SK-N-SH (cell line): ENCODE results near the gene EPHA6. TPM values are rescaled to one million over a fixed set of nuclear protein-coding genes. Genes with fewer than 3 reads are reported as not detected.

ENCODE experiments used
- CTCF ChIA-PET: fragments of 300-600, 350-600 bp; formaldehyde crosslinking; extraction: SDS; loops from one replicate; lab custom pipeline; 2021; lab: Yijun Ruan, JAX
- POLR2A ChIA-PET: fragments of 350-600 bp; sonication (Branson Sonifier 250); formaldehyde crosslinking; extraction: SDS; loops from one replicate; lab custom pipeline; 2020; ENCODE audit warnings: antibody characterized with exemption, inconsistent platforms; lab: Yijun Ruan, JAX
- DNase-seq: peaks from one replicate; pipeline ENCODE4 v3.0.0; 2012
- H2AFZ ChIP-seq: fragments of 200-600 bp; sonication (generic); 2 replicates; pipeline ENCODE4 v1.8.1; 2016; ENCODE audit warnings: antibody characterized with exemption, mild to moderate bottlenecking, low read depth
- H3F3A ChIP-seq: fragments of 200-600 bp; sonication (generic); replicated peaks from 2 replicates; pipeline ENCODE3; 2016; ENCODE audit warnings: antibody characterized with exemption, mild to moderate bottlenecking; ENCODE audit not compliant: insufficient read depth
- H3K27ac ChIP-seq, 2 experiments: fragments of 200-500 bp in 1 of 2; fragments of 200-600 bp in 1 of 2; sonication (Bioruptor generic) in 1 of 2; sonication (generic), shearing (Covaris generic) in 1 of 2; 2 replicates each; pipeline versions ENCODE4 v1.5.1 to v1.6.1; 2014 to 2016; ENCODE audit warnings: low read depth in 2 of 2, inconsistent platforms in 1 of 2, low read length in 1 of 2, mild to moderate bottlenecking in 1 of 2, mixed read lengths in 1 of 2
- H3K27me3 ChIP-seq: fragments of 200-600 bp; sonication (generic), shearing (Covaris generic); 2 replicates; pipeline ENCODE4 v1.6.1; 2016; ENCODE audit warnings: mixed run types; ENCODE audit not compliant: insufficient read depth
- H3K36me3 ChIP-seq, 2 experiments: fragments of 200-500 bp in 1 of 2; fragments of 200-600 bp in 1 of 2; sonication (Bioruptor generic) in 1 of 2; sonication (generic) in 1 of 2; replicated peaks in 1 of 2; 2 replicates each; pipeline versions ENCODE3 to v1.5.1; 2014 to 2016; ENCODE audit warnings: low read length in 1 of 2, mild to moderate bottlenecking in 1 of 2; ENCODE audit not compliant: insufficient read depth in 2 of 2, control insufficient read depth in 1 of 2
- H3K4me1 ChIP-seq, 2 experiments: fragments of 200-500 bp in 1 of 2; fragments of 200-600 bp in 1 of 2; sonication (Bioruptor generic) in 1 of 2; sonication (generic), shearing (Covaris generic) in 1 of 2; 2 replicates each; pipeline versions ENCODE4 v1.5.1 to v1.6.1; 2014 to 2016; ENCODE audit warnings: low read depth in 1 of 2, low read length in 1 of 2, mixed run types in 1 of 2; ENCODE audit not compliant: insufficient read depth in 2 of 2, control insufficient read depth in 1 of 2
- H3K4me2 ChIP-seq: fragments of 200-600 bp; sonication (generic), shearing (Covaris generic); 2 replicates; pipeline ENCODE4 v1.6.1; 2017; ENCODE audit warnings: mixed run types
- H3K4me3 ChIP-seq, 2 experiments: fragments of 200-500 bp in 1 of 2; fragments of 200-600 bp in 1 of 2; sonication (Bioruptor generic) in 1 of 2; sonication (generic), shearing (Covaris generic) in 1 of 2; 2 replicates each; pipeline versions ENCODE4 v1.5.1 to v1.8.1; 2014 to 2016; ENCODE audit warnings: low read depth in 2 of 2, inconsistent platforms in 1 of 2, low read length in 1 of 2, mild to moderate bottlenecking in 1 of 2, mixed read lengths in 1 of 2, moderate library complexity in 1 of 2
- H3K79me2 ChIP-seq: fragments of 200-600 bp; sonication (generic); 2 replicates; pipeline ENCODE4 v1.8.1; 2017; ENCODE audit warnings: mild to moderate bottlenecking; ENCODE audit not compliant: insufficient read depth
- H3K9ac ChIP-seq: fragments of 200-600 bp; sonication (generic); 2 replicates; pipeline ENCODE4 v1.6.1; 2017; ENCODE audit warnings: mixed run types
- H3K9me2 ChIP-seq: fragments of 200-600 bp; sonication (generic); 2 replicates; pipeline ENCODE4 v1.6.1; 2017; ENCODE audit warnings: mixed run types
- H3K9me3 ChIP-seq: fragments of 200-600 bp; sonication (generic); 2 replicates; pipeline ENCODE4 v1.6.1; 2017; ENCODE audit warnings: mixed run types, mild to moderate bottlenecking, moderate library complexity
- H4K20me1 ChIP-seq: fragments of 200-600 bp; sonication (generic); 2 replicates; pipeline ENCODE4 v1.6.1; 2017; ENCODE audit warnings: mild to moderate bottlenecking, mixed run types; ENCODE audit not compliant: insufficient read depth
- ELF1 ChIP-seq: IDR thresholded peaks from 2 replicates; pipeline ENCODE4 v1.4.0; 2012
- IRF3 ChIP-seq: fragments of 150-350 bp; IDR thresholded peaks from 2 replicates; pipeline ENCODE4 v1.6.1; 2016; ENCODE audit warnings: mild to moderate bottlenecking, low read depth, low read length
- JUND ChIP-seq: IDR thresholded peaks from 2 replicates; pipeline ENCODE4 v1.4.0; 2012
- NFIC ChIP-seq: IDR thresholded peaks from 2 replicates; pipeline ENCODE4 v1.4.0; 2012; ENCODE audit warnings: borderline replicate concordance
- NRF1 ChIP-seq: IDR thresholded peaks from 2 replicates; pipeline ENCODE4 v1.6.1; 2012; ENCODE audit warnings: low read depth, mild to moderate bottlenecking, low read length
- RCOR1 ChIP-seq: fragments of 150-350 bp; IDR thresholded peaks from 2 replicates; pipeline ENCODE4 v1.6.1; 2017; ENCODE audit warnings: antibody characterized with exemption, low read length
- RFX5 ChIP-seq: IDR thresholded peaks from 2 replicates; pipeline ENCODE4 v1.6.1; 2012; ENCODE audit warnings: mild to moderate bottlenecking, improper control_type of control experiment, low read length
- RXRA ChIP-seq: IDR thresholded peaks from 2 replicates; pipeline ENCODE4 v1.4.0; 2012; ENCODE audit warnings: low read depth, mild to moderate bottlenecking, borderline replicate concordance
- SIN3A ChIP-seq: IDR thresholded peaks from 2 replicates; pipeline ENCODE4 v1.6.1; 2012; ENCODE audit warnings: low read depth, mild to moderate bottlenecking, low read length, moderate library complexity, borderline replicate concordance
- SMC3 ChIP-seq: IDR thresholded peaks from 2 replicates; pipeline ENCODE4 v1.6.1; 2012; ENCODE audit warnings: low read depth, low read length, improper control_type of control experiment
- TEAD4 ChIP-seq: IDR thresholded peaks from 2 replicates; pipeline ENCODE4 v1.4.0; 2012; ENCODE audit warnings: mild to moderate bottlenecking, borderline replicate concordance; ENCODE audit not compliant: insufficient read depth
- YY1 ChIP-seq: IDR thresholded peaks from 2 replicates; pipeline ENCODE4 v1.4.0; 2012; ENCODE audit warnings: low read depth, mild to moderate bottlenecking
- ZBTB33 ChIP-seq: IDR thresholded peaks from 2 replicates; pipeline ENCODE4 v1.4.0; 2012; ENCODE audit warnings: low read depth, borderline replicate concordance
- WGBS: methylation state at CpG from one replicate; pipeline ENCODE4 v1.1.6; 2017; ENCODE audit warnings: low lambda C conversion rate; 5-methylcytosine and 5-hydroxymethylcytosine counted together
- polyA plus RNA-seq, 3 experiments: library from polyadenylated mRNA; depleted of rRNA; stranded (reverse); fragments of >200 nt; gene quantifications; 2 replicates each; pipeline ENCODE4 v1.2.3, GENCODE V29; 2012

EPHA6 gene
- polyA plus RNA-seq, 1 of the 3 experiments (the other 2 are of a cell fraction), result not detected

- no peak for DNase-seq
- Histone ChIP-seq H2AFZ (no peak overlapping the region), H3F3A (no peaks in the 10 kb centered on the region), H3K4me2 (no peak overlapping the region), H3K27ac (no peak overlapping the region), H3K9me3 (no peaks in the 10 kb centered on the region), H3K27me3 (no peaks in the 10 kb centered on the region), H3K4me3 (no peak overlapping the region), H3K79me2 (no peaks in the 10 kb centered on the region), H3K4me1 (no peaks in the 10 kb centered on the region), H3K36me3 (no peaks in the 10 kb centered on the region), H3K9ac (no peak overlapping the region), H3K9me2 (no peaks in the 10 kb centered on the region), H4K20me1 (no peaks in the 10 kb centered on the region)
- ChIA-PET CTCF (no interaction called here), POLR2A (no interaction called here)
- no peak for TF ChIP-seq ELF1
- no peak for TF ChIP-seq YY1
- TF ChIP-seq SMC3, result no peak
- no peak for TF ChIP-seq RFX5
- no peak for TF ChIP-seq ZBTB33
- TF ChIP-seq SIN3A, result no peak
- no peak for TF ChIP-seq NRF1
- no peak for TF ChIP-seq RXRA
- TF ChIP-seq JUND, result no peak
- TF ChIP-seq TEAD4, result no peak
- 29% methylated on average over 2 of the region's 2 CpGs for WGBS
Measured at GRCh38 chr3:97161169-97161568, 346.8 kb downstream of the EPHA6 start.

- ChIA-PET CTCF (no interaction called here), POLR2A (no interaction called here)
- no peaks in the 10 kb centered on the region for H3K27me3 ChIP-seq
- H3F3A ChIP-seq, result no peaks in the 10 kb centered on the region
- no peak overlapping the region for H3K4me3 ChIP-seq
- no peaks in the 10 kb centered on the region for H3K9me3 ChIP-seq
- H3K36me3 ChIP-seq, result no peaks in the 10 kb centered on the region
- H3K4me1 ChIP-seq, result no peaks in the 10 kb centered on the region
- no peak overlapping the region for H3K9ac ChIP-seq
- no peak for DNase-seq
- H3K9me2 ChIP-seq, result no peaks in the 10 kb centered on the region
- H3K79me2 ChIP-seq, result no peaks in the 10 kb centered on the region
- no peaks in the 10 kb centered on the region for H4K20me1 ChIP-seq
- TF ChIP-seq SIN3A, result no peak
- no peak for TF ChIP-seq RCOR1
- no peak for TF ChIP-seq NFIC
- TF ChIP-seq TEAD4, result no peak
- TF ChIP-seq RFX5, result no peak
- TF ChIP-seq IRF3, result no peak
- H3K4me2 ChIP-seq, result no peak overlapping the region
- no peak overlapping the region for H3K27ac ChIP-seq
- no peak overlapping the region for H2AFZ ChIP-seq
Measured at GRCh38 chr3:97177242-97177641, 362.8 kb downstream of the EPHA6 start.
